SH-SY5Y (cell line): ENCODE results near the gene ZNF281.

Experiments
- GATA2 ChIP-seq: IDR thresholded peaks from 2 replicates; pipeline ENCODE4 v1.6.1; 2011; ENCODE audit warnings: mild to moderate bottlenecking, low read depth, low read length
- GATA3 ChIP-seq: IDR thresholded peaks from 2 replicates; pipeline ENCODE4 v1.6.1; 2011; ENCODE audit warnings: low read depth, mild to moderate bottlenecking, low read length, moderate library complexity

DNA sequence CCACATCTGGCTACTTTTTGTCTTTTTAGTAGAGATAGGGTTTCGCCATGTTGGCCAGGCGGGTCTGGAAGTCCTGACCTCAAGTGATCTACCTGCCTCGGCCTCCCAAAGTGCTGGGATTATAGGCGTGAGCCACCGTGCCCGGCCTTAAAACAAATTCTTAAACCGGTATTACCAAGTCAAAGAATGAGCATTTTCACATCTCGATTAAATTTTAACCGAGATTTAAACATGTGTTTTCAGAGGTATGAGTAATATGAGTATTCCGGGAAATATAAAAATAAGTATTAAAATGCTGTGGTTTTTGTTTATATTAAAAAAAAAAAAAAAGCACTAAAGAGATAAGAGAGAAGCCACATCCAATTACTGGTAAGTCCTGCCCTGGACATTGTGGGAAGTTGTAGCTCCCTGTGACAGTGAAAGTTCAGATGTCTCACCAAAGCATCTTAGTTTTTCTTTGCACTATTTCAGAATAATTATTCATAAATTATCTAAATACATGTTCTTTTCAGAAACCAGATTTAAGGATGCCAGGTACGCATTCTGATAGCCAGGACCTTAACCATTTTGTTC lies 24.9 kb downstream of the ZNF281 start:
- TF ChIP-seq GATA2 (no peak), GATA3 (no peak)
